Suprapubic skin (tissue), 4 donors: Measurements from ENCODE around the gene ABI1. TPM values are rescaled to one million over a fixed set of nuclear protein-coding genes. Genes with fewer than 3 reads are reported as not detected.
A peak's percentile ranks its signal among the peaks of the same experiment; 100 is the strongest.
"Not testable (repeated sequence)": the region's sequence is repeated elsewhere in the genome, so short reads cannot be mapped to it uniquely, and the experiment has no call there.

ENCODE experiments used
- DNase-seq, 2 donors: peaks; one replicate each; pipeline ENCODE4 v3.0.0-alpha.2; 2019; ENCODE audit warnings: low spot score in 2 of 2
- H3K27ac ChIP-seq: fragments of 200-600 bp; sonication (generic); one replicate; pipeline ENCODE4 v1.5.1; 2019
- H3K27me3 ChIP-seq: fragments of 200-600 bp; sonication (generic); one replicate; pipeline ENCODE4 v1.5.1; 2019
- H3K36me3 ChIP-seq: fragments of 200-600 bp; sonication (generic); one replicate; pipeline ENCODE4 v1.5.1; 2019
- H3K4me1 ChIP-seq: fragments of 200-600 bp; sonication (generic); one replicate; pipeline ENCODE4 v1.5.1; 2019
- H3K4me3 ChIP-seq: fragments of 200-600 bp; sonication (generic); one replicate; pipeline ENCODE4 v1.5.1; 2019; ENCODE audit warnings: mild to moderate bottlenecking
- H3K9me3 ChIP-seq: fragments of 200-600 bp; sonication (generic); one replicate; pipeline ENCODE4 v1.5.1; 2019
- EP300 ChIP-seq: sonication (generic); formaldehyde crosslinking; IDR thresholded peaks from one replicate; pipeline ENCODE4 v1.6.1; 2017; ENCODE audit warnings: antibody characterized with exemption
- POLR2A ChIP-seq, 2 donors: fragments of 450-650 bp; IDR thresholded peaks; one replicate each; pipeline ENCODE4 v1.6.1; 2017; ENCODE audit warnings: antibody characterized with exemption in 2 of 2, mild to moderate bottlenecking in 2 of 2, moderate library complexity in 2 of 2
- POLR2AphosphoS5 ChIP-seq, 3 donors: sonication (generic); formaldehyde crosslinking; IDR thresholded peaks; one replicate each; pipeline ENCODE4 v1.6.1; 2017; ENCODE audit warnings: antibody characterized with exemption in 3 of 3
- WGBS: methylation state at CpG from one replicate; pipeline ENCODE4 v1.1.5; 2018; 5-methylcytosine and 5-hydroxymethylcytosine counted together
- total RNA-seq, 4 donors: library from RNA; depleted of rRNA; stranded (reverse); fragments of >200 nt; gene quantifications; one replicate each; pipeline ENCODE4 v1.1.0, GENCODE V29; 2016
- TF ChIP-seq, protein P1 (sequence below), 2 donors: fragments of 200-600 bp in 1 of 2; fragments of 450-650 bp in 1 of 2; sonication (generic) in 1 of 2; IDR thresholded peaks; one replicate each; pipeline ENCODE4 v1.5.1; 2016 to 2019; ENCODE audit warnings: antibody characterized with exemption in 2 of 2, mild to moderate bottlenecking in 1 of 2, moderate library complexity in 1 of 2

The ABI1 gene
- 10 to 100 TPM; 62.9 to 78.8 (median 71.8) TPM for total RNA-seq

DNA sequence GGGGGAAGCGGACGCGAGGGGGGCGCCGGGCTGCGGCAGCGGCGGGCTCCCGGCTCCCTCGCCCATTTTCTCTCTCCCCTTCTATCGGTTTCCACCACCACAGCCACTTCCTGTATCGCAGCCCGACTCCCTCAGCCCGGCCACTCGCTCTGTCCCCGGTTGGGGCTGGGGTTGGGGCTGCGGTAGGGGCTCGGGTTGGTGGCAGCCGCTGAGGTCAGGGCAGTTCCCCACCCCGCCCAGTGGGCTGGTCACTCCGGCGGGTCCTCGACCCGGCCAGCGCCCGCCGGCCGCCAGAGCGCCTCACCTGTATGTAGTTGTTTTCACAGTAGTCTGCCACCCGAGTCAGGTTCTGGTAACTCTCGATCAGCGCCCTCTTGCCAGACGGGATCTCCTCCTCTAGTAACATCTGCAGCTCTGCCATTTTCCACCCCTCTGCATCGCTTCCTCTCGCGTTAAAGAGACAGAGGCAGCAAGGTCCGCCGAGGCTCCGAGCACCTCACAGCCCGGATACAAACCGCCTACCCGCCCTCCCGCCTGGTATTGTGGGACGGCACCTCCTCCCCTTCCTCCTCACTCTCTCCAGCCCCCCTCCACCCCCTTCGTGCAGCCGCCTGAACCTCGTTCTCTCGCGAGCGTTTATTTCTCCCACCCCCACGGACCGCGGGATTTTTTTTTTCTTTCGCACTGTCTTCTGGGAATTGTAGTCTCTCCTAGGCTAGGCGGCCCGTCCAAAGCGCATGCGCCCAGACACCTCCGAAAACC is at the start of gene ABI1:
TSS of gene ABI1 (minus strand) at position 516 of the 762 bp plus-strand sequence. CDS start at position 421, 95 bp downstream.
- DNase-seq = peak; percentile 98 to 99
- H3K27me3 ChIP-seq = no peaks in the 10 kb centered on the region
- WGBS = under 1% methylated on average over 30 of the region's 59 CpGs
- H3K36me3 ChIP-seq = no peaks in the 10 kb centered on the region
- peak within 1 kb of the TSS; percentile 98 for H3K27ac ChIP-seq
- peak in 1 of 2 donors; percentile 82 for TF ChIP-seq POLR2A (IDR thresholded peaks at IDR 0.05)
- TF ChIP-seq POLR2AphosphoS5 (IDR thresholded peaks at IDR 0.05) = peak in 2 of 3 donors; percentile 71
- TF ChIP-seq, protein P1, sequence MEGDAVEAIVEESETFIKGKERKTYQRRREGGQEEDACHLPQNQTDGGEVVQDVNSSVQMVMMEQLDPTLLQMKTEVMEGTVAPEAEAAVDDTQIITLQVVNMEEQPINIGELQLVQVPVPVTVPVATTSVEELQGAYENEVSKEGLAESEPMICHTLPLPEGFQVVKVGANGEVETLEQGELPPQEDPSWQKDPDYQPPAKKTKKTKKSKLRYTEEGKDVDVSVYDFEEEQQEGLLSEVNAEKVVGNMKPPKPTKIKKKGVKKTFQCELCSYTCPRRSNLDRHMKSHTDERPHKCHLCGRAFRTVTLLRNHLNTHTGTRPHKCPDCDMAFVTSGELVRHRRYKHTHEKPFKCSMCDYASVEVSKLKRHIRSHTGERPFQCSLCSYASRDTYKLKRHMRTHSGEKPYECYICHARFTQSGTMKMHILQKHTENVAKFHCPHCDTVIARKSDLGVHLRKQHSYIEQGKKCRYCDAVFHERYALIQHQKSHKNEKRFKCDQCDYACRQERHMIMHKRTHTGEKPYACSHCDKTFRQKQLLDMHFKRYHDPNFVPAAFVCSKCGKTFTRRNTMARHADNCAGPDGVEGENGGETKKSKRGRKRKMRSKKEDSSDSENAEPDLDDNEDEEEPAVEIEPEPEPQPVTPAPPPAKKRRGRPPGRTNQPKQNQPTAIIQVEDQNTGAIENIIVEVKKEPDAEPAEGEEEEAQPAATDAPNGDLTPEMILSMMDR (IDR thresholded peaks at IDR 0.05) = no peak
- no peak for TF ChIP-seq EP300
- no peaks in the 10 kb centered on the region for H3K9me3 ChIP-seq
- H3K4me1 ChIP-seq = peaks cover 37% of the 10 kb centered on the region
- peak within 1 kb of the TSS; percentile 96 for H3K4me3 ChIP-seq

DNA sequence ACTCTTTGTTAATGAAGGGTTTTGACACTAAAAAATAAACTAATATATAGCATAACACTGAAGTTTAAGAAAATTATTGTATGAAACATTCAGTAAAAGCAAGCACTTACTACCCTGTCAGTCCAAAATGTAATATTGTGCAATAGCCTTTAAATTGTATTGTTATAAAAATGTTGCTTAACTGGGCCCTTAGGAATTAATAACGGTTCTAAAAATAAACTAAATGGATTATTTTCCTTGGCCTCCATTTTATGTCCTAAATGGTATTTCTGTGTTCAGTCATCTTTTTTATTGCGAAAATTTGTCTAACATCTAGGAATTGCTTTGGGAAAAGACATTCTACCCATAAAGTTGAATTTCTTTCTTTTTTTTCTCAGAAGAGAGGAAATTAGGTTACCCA is 49.0 kb upstream of the ABI1 start:
- no peaks in the 10 kb centered on the region for H3K27me3 ChIP-seq
- no peaks in the 10 kb centered on the region for H3K36me3 ChIP-seq
- H3K9me3 ChIP-seq = no peaks in the 10 kb centered on the region
- no peak for DNase-seq
- no peak overlapping the region for H3K4me3 ChIP-seq
- 68% methylated on average over 2 of the region's 2 CpGs for WGBS
- TF ChIP-seq EP300 (no peak), POLR2A (IDR thresholded peaks at IDR 0.05) (no peak), POLR2AphosphoS5 (IDR thresholded peaks at IDR 0.05) (no peak)
- TF ChIP-seq, protein P1 (IDR thresholded peaks at IDR 0.05) = no peak
- no peaks in the 10 kb centered on the region for H3K4me1 ChIP-seq
- no peak overlapping the region for H3K27ac ChIP-seq

DNA sequence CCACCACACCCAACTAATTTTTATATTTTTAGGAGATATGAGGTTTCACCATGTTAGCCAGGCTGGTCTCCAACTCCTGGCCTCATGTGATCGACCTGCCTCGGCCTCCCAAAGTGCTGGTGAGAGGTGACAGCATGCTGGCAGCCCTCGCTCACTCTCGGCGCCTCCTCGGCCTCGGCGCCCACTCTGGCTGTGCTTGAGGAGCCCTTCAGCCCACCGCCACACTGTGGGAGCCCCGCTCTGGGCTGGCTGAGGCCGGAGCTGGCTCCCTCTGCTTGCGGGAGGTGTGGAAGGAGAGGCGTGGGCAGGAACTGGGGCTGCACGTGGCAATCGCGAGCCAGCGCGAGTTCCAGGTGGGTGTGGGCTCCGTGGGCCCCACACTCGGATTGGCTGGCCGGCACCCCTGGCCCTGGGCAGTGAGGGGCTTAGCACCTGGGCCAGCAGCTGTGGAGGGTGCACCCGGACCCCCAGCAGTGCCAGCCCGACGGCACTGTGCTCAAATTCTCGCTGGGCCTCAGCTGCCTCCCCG is 44.6 kb upstream of the ABI1 start:
- H3K36me3 ChIP-seq, DNase-seq, H3K4me3 ChIP-seq, H3K9me3 ChIP-seq, H3K4me1 ChIP-seq, H3K27ac ChIP-seq, H3K27me3 ChIP-seq: not testable (repeated sequence)
- WGBS = 90% methylated on average over 23 of the region's 26 CpGs

DNA sequence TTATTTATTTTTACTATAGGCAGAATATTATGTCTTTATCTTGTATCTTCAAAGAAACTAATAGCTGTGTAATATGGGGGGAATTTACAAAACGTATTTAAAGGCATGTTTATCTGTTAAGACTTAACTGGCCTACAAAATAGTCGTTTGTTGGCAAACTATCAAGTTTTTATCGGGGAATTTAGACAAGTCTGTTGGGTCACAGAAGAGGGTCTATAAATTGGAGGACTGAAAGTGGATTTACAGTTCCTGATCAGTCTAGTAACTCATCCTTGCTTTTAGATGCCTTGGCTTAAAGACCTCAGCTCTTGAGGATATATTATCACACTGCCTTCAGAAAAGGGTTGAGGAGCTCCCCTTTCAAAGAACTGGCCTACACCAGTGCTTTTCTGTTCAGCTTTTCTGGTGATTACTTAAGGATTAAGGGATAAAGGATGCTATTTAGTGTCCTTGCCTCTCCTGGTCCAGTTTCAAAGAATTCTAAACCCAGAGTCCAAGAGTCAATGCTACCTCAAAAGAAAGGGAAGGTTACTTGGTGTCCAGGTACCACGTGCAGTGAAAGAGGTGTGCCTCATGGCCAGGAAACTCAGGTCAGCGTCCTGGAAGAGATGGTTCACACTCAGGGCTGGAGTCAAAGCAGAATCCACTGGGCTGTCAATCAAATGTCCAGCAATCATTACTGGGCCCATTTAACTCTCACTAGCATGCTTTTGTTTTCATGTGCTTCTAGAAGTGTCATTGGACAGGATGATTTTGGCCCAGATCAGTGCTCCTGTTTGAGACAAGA is 42.9 kb upstream of the ABI1 start:
- TF ChIP-seq POLR2AphosphoS5 (IDR thresholded peaks at IDR 0.05) (no peak), POLR2A (IDR thresholded peaks at IDR 0.05) (no peak), EP300 (no peak)
- TF ChIP-seq, protein P1 (IDR thresholded peaks at IDR 0.05) = no peak
- no peak for DNase-seq
- 68% methylated on average over 5 of the region's 5 CpGs for WGBS
- Histone ChIP-seq H3K4me1 (no peaks in the 10 kb centered on the region), H3K4me3 (no peak overlapping the region), H3K36me3 (no peaks in the 10 kb centered on the region), H3K27ac (no peak overlapping the region), H3K27me3 (no peaks in the 10 kb centered on the region), H3K9me3 (peaks cover 3% of the 10 kb centered on the region)

DNA sequence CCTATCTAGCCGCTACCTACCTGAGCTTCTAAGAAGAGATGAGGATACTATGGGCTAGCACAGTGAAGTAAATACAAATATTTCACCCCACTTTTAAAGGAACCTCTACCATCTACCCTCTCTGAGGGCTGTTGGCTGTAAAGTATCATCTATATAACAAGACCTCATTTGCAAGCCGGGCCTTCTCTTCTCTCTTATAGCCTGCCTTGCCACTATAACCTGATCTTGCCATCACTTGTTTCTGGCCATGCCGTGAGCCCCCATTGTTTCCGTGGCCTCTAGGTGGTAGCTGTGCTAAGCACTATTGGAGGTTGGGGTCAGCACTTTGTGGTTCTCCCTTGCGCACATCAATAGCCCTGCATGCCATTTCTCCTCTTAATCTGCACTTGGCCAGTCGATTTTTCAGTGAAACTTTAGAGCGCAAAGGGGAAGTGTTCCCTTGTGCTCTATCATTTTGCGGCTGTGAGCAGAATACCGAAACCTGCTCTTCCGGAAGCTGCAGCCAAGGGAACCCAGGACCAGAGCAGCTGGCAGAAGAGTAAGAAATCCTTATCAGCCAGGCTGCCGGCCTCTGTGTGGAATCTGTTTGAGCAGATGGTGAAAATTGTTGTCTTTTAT is 31.7 kb upstream of the ABI1 start:
- H3K27me3 ChIP-seq, DNase-seq, H3K27ac ChIP-seq, H3K36me3 ChIP-seq, H3K9me3 ChIP-seq, H3K4me1 ChIP-seq, H3K4me3 ChIP-seq: not testable (repeated sequence)
- 57% methylated on average over 8 of the region's 11 CpGs for WGBS

DNA sequence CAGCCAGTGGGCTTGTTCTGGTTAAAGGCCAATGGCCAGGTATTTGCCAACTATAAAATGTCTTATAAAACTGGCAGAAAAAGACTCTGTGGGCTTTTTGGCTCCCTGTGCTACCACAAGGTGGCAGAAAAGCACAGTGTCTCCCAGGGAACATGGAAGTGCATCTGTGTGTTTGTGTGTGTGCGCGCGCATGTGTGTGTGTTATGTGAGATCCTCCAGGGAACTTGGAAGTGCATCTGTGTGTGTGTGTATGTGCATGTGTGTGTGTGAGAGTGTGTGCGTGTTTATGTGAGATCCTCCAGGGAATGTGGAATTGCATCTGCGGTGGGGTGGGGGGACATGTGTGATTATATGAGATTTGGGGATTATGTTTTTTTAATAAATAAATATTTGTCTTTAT is 30.2 kb upstream of the ABI1 start:
- H3K4me1 ChIP-seq = no peaks in the 10 kb centered on the region
- WGBS = 44% methylated on average over 5 of the region's 5 CpGs
- no peaks in the 10 kb centered on the region for H3K27me3 ChIP-seq
- DNase-seq = no peak
- no peak overlapping the region for H3K4me3 ChIP-seq
- no peak for TF ChIP-seq POLR2AphosphoS5 (IDR thresholded peaks at IDR 0.05)
- TF ChIP-seq, protein P1 (IDR thresholded peaks at IDR 0.05) = peak in 1 of 2 donors; percentile 55
- H3K9me3 ChIP-seq = no peaks in the 10 kb centered on the region
- H3K27ac ChIP-seq = no peak overlapping the region
- H3K36me3 ChIP-seq = no peaks in the 10 kb centered on the region
